GM23248 (cell line): Measurements from ENCODE around the gene ZNF333. TPM values are rescaled to one million over a fixed set of nuclear protein-coding genes. Genes with fewer than 3 reads are reported as not detected.

ENCODE experiments used
- DNase-seq: peaks from one replicate; pipeline ENCODE4 v3.0.0-alpha.2; 2015
- H2AFZ ChIP-seq: fragments of 200-600 bp; sonication (generic); 2 replicates; pipeline ENCODE4 v1.6.1; 2016; ENCODE audit warnings: antibody characterized with exemption
- H3F3A ChIP-seq: fragments of 200-600 bp; sonication (generic); 2 replicates; pipeline ENCODE4 v1.6.1; 2016; ENCODE audit warnings: mild to moderate bottlenecking, antibody characterized with exemption, mixed run types; ENCODE audit not compliant: insufficient read depth
- H3K27ac ChIP-seq: fragments of 200-600 bp; sonication (generic); 2 replicates; pipeline ENCODE4 v1.5.1; 2016; ENCODE audit warnings: mild to moderate bottlenecking
- H3K27me3 ChIP-seq: fragments of 200-600 bp; sonication (generic); replicated peaks from 2 replicates; pipeline ENCODE4 v1.6.1; 2016; ENCODE audit warnings: mild to moderate bottlenecking; ENCODE audit not compliant: insufficient read depth
- H3K36me3 ChIP-seq: fragments of 200-600 bp; sonication (generic); 2 replicates; pipeline ENCODE4 v1.6.1; 2016; ENCODE audit warnings: low read depth, mild to moderate bottlenecking
- H3K4me1 ChIP-seq: fragments of 200-600 bp; sonication (generic); 2 replicates; pipeline ENCODE4 v1.6.1; 2016; ENCODE audit warnings: mild to moderate bottlenecking; ENCODE audit not compliant: insufficient read depth
- H3K4me2 ChIP-seq: fragments of 200-600 bp; sonication (generic); one replicate; pipeline ENCODE4 v1.6.1; 2016; ENCODE audit warnings: mild to moderate bottlenecking; ENCODE audit not compliant: unreplicated experiment
- H3K4me3 ChIP-seq: fragments of 200-600 bp; sonication (generic); 2 replicates; pipeline ENCODE4 v1.5.1; 2016; ENCODE audit warnings: mild to moderate bottlenecking
- H3K79me2 ChIP-seq: fragments of 200-600 bp; sonication (generic); 2 replicates; pipeline ENCODE4 v1.6.1; 2016; ENCODE audit warnings: mild to moderate bottlenecking; ENCODE audit not compliant: insufficient read depth
- H3K9ac ChIP-seq: fragments of 200-600 bp; sonication (generic); 2 replicates; pipeline ENCODE4 v1.6.1; 2016; ENCODE audit warnings: mild to moderate bottlenecking
- H3K9me2 ChIP-seq: fragments of 200-600 bp; sonication (generic); 2 replicates; pipeline ENCODE4 v1.6.1; 2016; ENCODE audit warnings: mixed run types, mild to moderate bottlenecking, moderate library complexity; ENCODE audit not compliant: insufficient read depth
- H3K9me3 ChIP-seq: fragments of 200-600 bp; sonication (generic); one replicate; pipeline ENCODE4 v1.6.1; 2017; ENCODE audit warnings: low read depth
- H4K20me1 ChIP-seq: fragments of 200-600 bp; sonication (generic); 2 replicates; pipeline ENCODE4 v1.6.0; 2016; ENCODE audit not compliant: insufficient read depth
- EZH2 ChIP-seq: fragments of 200-600 bp; sonication (generic); IDR thresholded peaks from 2 replicates; pipeline ENCODE4 v1.6.1; 2018; ENCODE audit warnings: antibody characterized with exemption, mild to moderate bottlenecking; ENCODE audit not compliant: insufficient read depth, poor library complexity, severe bottlenecking
- EZH2phosphoT487 ChIP-seq: fragments of 200-600 bp; sonication (generic); IDR thresholded peaks from 2 replicates; pipeline ENCODE4 v1.6.1; 2018; ENCODE audit warnings: antibody characterized with exemption, moderate library complexity, mild to moderate bottlenecking, low read depth; ENCODE audit not compliant: insufficient read depth
- WGBS, 2 experiments: methylation state at CpG; one replicate each; pipeline ENCODE4 v1.1.6; 2015 to 2017; ENCODE audit warnings: low lambda C conversion rate in 2 of 2, low coverage in 1 of 2; ENCODE audit errors: missing lambda C conversion rate in 2 of 2; 5-methylcytosine and 5-hydroxymethylcytosine counted together
- in situ Hi-C: fragments of 300-500 bp; cut with MboI; formaldehyde crosslinking; loops from 2 replicates; pipeline ENCODE4 v1.15.0; 2020
- polyA plus RNA-seq: library from polyadenylated mRNA; unstranded; fragments of >200 nt; fragmentation: Nextera tagmentation; extraction: Ambion mirVana; gene quantifications from 2 replicates; pipeline ENCODE4 v1.2.1, GENCODE V29; 2016
- total RNA-seq: library from RNA; depleted of rRNA; stranded (reverse); fragments of >200 nt; shearing (Covaris generic); gene quantifications from 2 replicates; pipeline ENCODE4 v1.2.3, GENCODE V29; 2014

The ZNF333 gene
- total and polyA plus RNA-seq, 2 experiments from 2014 or later = 10.4 to 26.3 TPM

- 18 to 23% methylated on average over 3 of the region's 3 CpGs for WGBS, 2 experiments
- no peak overlapping the region for H3K4me3 ChIP-seq
- no peaks in the 10 kb centered on the region for H3K9me2 ChIP-seq
- H2AFZ ChIP-seq = no peak overlapping the region
- no peaks in the 10 kb centered on the region for H3K36me3 ChIP-seq
- H4K20me1 ChIP-seq = no peaks in the 10 kb centered on the region
- H3K9ac ChIP-seq = no peak overlapping the region
- no peak overlapping the region for H3K27ac ChIP-seq
- no peaks in the 10 kb centered on the region for H3K27me3 ChIP-seq
- H3K4me1 ChIP-seq = peaks cover 8% of the 10 kb centered on the region
- peaks cover 5% of the 10 kb centered on the region; the same call in 1 of the 2 replicates for H3F3A ChIP-seq
- no peak for TF ChIP-seq EZH2
- TF ChIP-seq EZH2phosphoT487 = no peak
- H3K4me2 ChIP-seq = no peak overlapping the region
- no peaks in the 10 kb centered on the region for H3K9me3 ChIP-seq
- peak; percentile 44 for DNase-seq
- peaks cover 14% of the 10 kb centered on the region for H3K79me2 ChIP-seq
- in situ Hi-C loops = loop anchor here (5.0 kb wide), 1 partner anchor 114 kb away; the partner anchor contains the start of gene NDUFB7
Measured at GRCh38 chr19:14686411-14686810, 3.4 kb upstream of the ZNF333 start.

- TF ChIP-seq EZH2phosphoT487 (no peak), EZH2 (no peak)
- no peaks in the 10 kb centered on the region for H3K9me2 ChIP-seq
- H3K79me2 ChIP-seq = peaks cover 37% of the 10 kb centered on the region
- no peaks in the 10 kb centered on the region for H3K27me3 ChIP-seq
- no peaks in the 10 kb centered on the region for H3K9me3 ChIP-seq
- no peak overlapping the region for H3K4me2 ChIP-seq
- H3K27ac ChIP-seq = no peak overlapping the region
- H3F3A ChIP-seq = no peaks in the 10 kb centered on the region
- WGBS, 2 experiments = 92 to 94% methylated on average over 13 of the region's 13 CpGs
- no peak overlapping the region for H2AFZ ChIP-seq
- no peaks in the 10 kb centered on the region for H4K20me1 ChIP-seq
- H3K36me3 ChIP-seq = peaks cover 30% of the 10 kb centered on the region
- no peak overlapping the region for H3K4me3 ChIP-seq
- DNase-seq = no peak
- no peak overlapping the region for H3K9ac ChIP-seq
- H3K4me1 ChIP-seq = peaks cover 8% of the 10 kb centered on the region
- in situ Hi-C loops = no loop called here
Measured at GRCh38 chr19:14694641-14695266, 4.9 kb downstream of the ZNF333 start.

- H3K4me3 ChIP-seq = no peak overlapping the region
- no peaks in the 10 kb centered on the region for H4K20me1 ChIP-seq
- H3K79me2 ChIP-seq = peaks cover 33% of the 10 kb centered on the region
- 89 to 91% methylated on average over 5 of the region's 5 CpGs for WGBS, 2 experiments
- no peaks in the 10 kb centered on the region for H3K27me3 ChIP-seq
- no peak for DNase-seq
- TF ChIP-seq EZH2 (no peak), EZH2phosphoT487 (no peak)
- no peaks in the 10 kb centered on the region for H3K9me3 ChIP-seq
- H3K4me1 ChIP-seq = peaks cover 8% of the 10 kb centered on the region
- H3K9me2 ChIP-seq = no peaks in the 10 kb centered on the region
- no peak overlapping the region for H3K27ac ChIP-seq
- in situ Hi-C loops = no loop called here
- H2AFZ ChIP-seq = no peak overlapping the region
- H3K9ac ChIP-seq = no peak overlapping the region
- no peaks in the 10 kb centered on the region for H3F3A ChIP-seq
- no peak overlapping the region for H3K4me2 ChIP-seq
- peaks cover 30% of the 10 kb centered on the region for H3K36me3 ChIP-seq
Measured at GRCh38 chr19:14695471-14695870, 5.6 kb downstream of the ZNF333 start.

GRCh38 chr19:14699641-14700040 is 9.8 kb downstream of the ZNF333 start:
- 98 to 99% methylated on average over 8 of the region's 8 CpGs for WGBS, 2 experiments
- in situ Hi-C loops = no loop called here
- no peaks in the 10 kb centered on the region for H3K9me3 ChIP-seq
- H3K79me2 ChIP-seq = no peaks in the 10 kb centered on the region
- no peak overlapping the region for H3K4me3 ChIP-seq
- no peak overlapping the region for H3K4me2 ChIP-seq
- H3F3A ChIP-seq = no peaks in the 10 kb centered on the region
- no peak overlapping the region for H3K27ac ChIP-seq
- H3K4me1 ChIP-seq = no peaks in the 10 kb centered on the region
- H3K36me3 ChIP-seq = peaks cover 33% of the 10 kb centered on the region
- no peaks in the 10 kb centered on the region for H4K20me1 ChIP-seq
- no peak overlapping the region for H3K9ac ChIP-seq
- no peak for DNase-seq
- no peaks in the 10 kb centered on the region for H3K27me3 ChIP-seq
- H2AFZ ChIP-seq = no peak overlapping the region
- TF ChIP-seq EZH2phosphoT487 (no peak), EZH2 (no peak)
- no peaks in the 10 kb centered on the region for H3K9me2 ChIP-seq
